Esophagus muscularis mucosa (tissue), 4 donors: ENCODE measurements around the gene DEFB128. TPM values are rescaled to one million over a fixed set of nuclear protein-coding genes. Genes with fewer than 3 reads are reported as not detected.

Experiments
- DNase-seq: peaks from one replicate; pipeline ENCODE4 v3.0.0-alpha.2; 2017; ENCODE audit errors: extremely low spot score
- H3K27ac ChIP-seq, 4 donors: fragments of 200-600 bp; sonication (generic); replicated peaks in 1 of 4; 1 replicate in 3 of 4; 2 replicates in 1 of 4; pipeline ENCODE4 v1.5.1; 2016 to 2019; ENCODE audit warnings: mild to moderate bottlenecking in 1 of 4
- H3K27me3 ChIP-seq, 4 donors: fragments of 200-600 bp; sonication (generic); one replicate each; pipeline versions ENCODE4 v1.5.1 to v1.6.0; 2016 to 2019
- H3K36me3 ChIP-seq, 4 donors: fragments of 200-600 bp; sonication (generic); one replicate each; pipeline ENCODE4 v1.5.1; 2016 to 2019
- H3K4me1 ChIP-seq, 4 donors: fragments of 200-600 bp; sonication (generic); one replicate each; pipeline ENCODE4 v1.5.1; 2016 to 2019
- H3K4me3 ChIP-seq, 4 donors: fragments of 200-600 bp; sonication (generic); 1 replicate in 2 of 4; 2 replicates in 2 of 4; pipeline ENCODE4 v1.5.1; 2016 to 2019; ENCODE audit warnings: mild to moderate bottlenecking in 4 of 4, moderate library complexity in 1 of 4
- H3K9me3 ChIP-seq, 4 donors: fragments of 200-600 bp; sonication (generic); 1 replicate in 3 of 4; 2 replicates in 1 of 4; pipeline ENCODE4 v1.5.1; 2016 to 2019
- CTCF ChIP-seq, 3 experiments: fragments of 200-600 bp in 2 of 3; fragments of 450-650 bp in 1 of 3; sonication (generic) in 2 of 3; IDR thresholded peaks; one replicate each; pipeline ENCODE4 v1.5.1; 2017 to 2019; ENCODE audit warnings: antibody characterized with exemption in 3 of 3, mild to moderate bottlenecking in 2 of 3, moderate library complexity in 1 of 3
- EP300 ChIP-seq: sonication (generic); formaldehyde crosslinking; IDR thresholded peaks from one replicate; pipeline ENCODE4 v1.6.1; 2017; ENCODE audit warnings: antibody characterized with exemption
- POLR2A ChIP-seq: fragments of 450-650 bp; IDR thresholded peaks from one replicate; pipeline ENCODE4 v1.6.1; 2017; ENCODE audit warnings: antibody characterized with exemption, moderate library complexity, mild to moderate bottlenecking, low read depth
- POLR2AphosphoS5 ChIP-seq, 2 donors: sonication (generic); formaldehyde crosslinking; IDR thresholded peaks; one replicate each; pipeline ENCODE4 v1.6.1; 2017; ENCODE audit warnings: antibody characterized with exemption in 2 of 2
- WGBS: methylation state at CpG from one replicate; pipeline ENCODE4 v1.1.5; 2018; 5-methylcytosine and 5-hydroxymethylcytosine counted together
- intact Hi-C: fragments of 100-400 bp; cut with DNase I; formaldehyde crosslinking; loops from one replicate; pipeline ENCODE4 v1.15.1; 2023
- total RNA-seq, 4 donors: library from RNA; depleted of rRNA; stranded (reverse); fragments of >200 nt; gene quantifications; one replicate each; pipeline versions ENCODE4 v1.1.0 to v1.2.1, GENCODE V29; 2016

Gene DEFB128
- total RNA-seq, 4 donors from 2014 or later: not detected

GRCh38 chr20:164618-165017, 24.9 kb downstream of the DEFB128 start:
- Histone ChIP-seq H3K4me1 (no peaks in the 10 kb centered on the region), H3K36me3 (no peaks in the 10 kb centered on the region), H3K27me3 (peaks cover 0 to 5% (median 0%) of the 10 kb centered on the region in 4 donors), H3K9me3 (no peaks in the 10 kb centered on the region), H3K27ac (no peak overlapping the region), H3K4me3 (no peak overlapping the region)
- WGBS: 54% methylated on average over 3 of the region's 3 CpGs
- TF ChIP-seq CTCF (IDR thresholded peaks at IDR 0.05): no peak
- DNase-seq: no peak
- intact Hi-C loops: no loop called here

GRCh38 chr20:157154-157553, 32.4 kb downstream of the DEFB128 start, which contains the start of gene DEFB127:
DEFB127 (plus strand) TSS chr20:157454; CDS start chr20:157545, 91 bp downstream.
- DNase-seq: no peak
- Histone ChIP-seq H3K4me3 (no peak within 1 kb of the TSS), H3K27ac (no peak within 1 kb of the TSS), H3K9me3 (no peaks in the 10 kb centered on the region), H3K36me3 (no peaks in the 10 kb centered on the region), H3K27me3 (peaks cover 0 to 9% (median 0%) of the 10 kb centered on the region in 4 donors), H3K4me1 (no peaks in the 10 kb centered on the region)
- intact Hi-C loops: no loop called here
- WGBS: 89% methylated on average over 5 of the region's 5 CpGs
- TF ChIP-seq EP300 (no peak), CTCF (IDR thresholded peaks at IDR 0.05) (no peak), POLR2AphosphoS5 (IDR thresholded peaks at IDR 0.05) (no peak), POLR2A (no peak)

- H3K4me1 ChIP-seq: no peaks in the 10 kb centered on the region
- intact Hi-C loops: no loop called here
- H3K27ac ChIP-seq: no peak overlapping the region
- H3K27me3 ChIP-seq: peaks cover 0 to 11% (median 0%) of the 10 kb centered on the region in 4 donors
- no peak for TF ChIP-seq POLR2A
- TF ChIP-seq POLR2AphosphoS5 (IDR thresholded peaks at IDR 0.05): no peak
- no peak for TF ChIP-seq CTCF (IDR thresholded peaks at IDR 0.05)
- TF ChIP-seq EP300: no peak
- DNase-seq: no peak
- H3K4me3 ChIP-seq: no peak overlapping the region
- 70% methylated on average over 1 of the region's 1 CpG for WGBS
- H3K9me3 ChIP-seq: no peaks in the 10 kb centered on the region
- H3K36me3 ChIP-seq: no peaks in the 10 kb centered on the region
Observed at GRCh38 chr20:152131-152530, 37.4 kb downstream of the DEFB128 start.

- intact Hi-C loops: no loop called here
- Histone ChIP-seq H3K27me3 (peaks cover 0 to 5% (median 0%) of the 10 kb centered on the region in 4 donors), H3K36me3 (no peaks in the 10 kb centered on the region), H3K4me3 (no peak overlapping the region), H3K9me3 (no peaks in the 10 kb centered on the region), H3K4me1 (no peaks in the 10 kb centered on the region), H3K27ac (no peak overlapping the region)
- 55% methylated on average over 2 of the region's 2 CpGs for WGBS
- no peak for TF ChIP-seq CTCF (IDR thresholded peaks at IDR 0.05)
- DNase-seq: no peak
Observed at GRCh38 chr20:145877-146276, 43.6 kb downstream of the DEFB128 start.

- Histone ChIP-seq H3K4me3 (no peak within 1 kb of the TSS), H3K27me3 (peaks cover 0 to 13% (median 0%) of the 10 kb centered on the region in 4 donors), H3K27ac (no peak within 1 kb of the TSS), H3K4me1 (no peaks in the 10 kb centered on the region), H3K36me3 (no peaks in the 10 kb centered on the region), H3K9me3 (no peaks in the 10 kb centered on the region)
- 55% methylated on average over 1 of the region's 1 CpG for WGBS
- TF ChIP-seq CTCF (IDR thresholded peaks at IDR 0.05): no peak
- TF ChIP-seq EP300: no peak
- no peak for TF ChIP-seq POLR2AphosphoS5 (IDR thresholded peaks at IDR 0.05)
- TF ChIP-seq POLR2A: no peak
- no peak for DNase-seq
- intact Hi-C loops: no loop called here
Observed at GRCh38 chr20:142290-142689, 47.2 kb downstream of the DEFB128 start, which contains the start of gene DEFB126. DEFB126 (plus strand) TSS chr20:142590; CDS start chr20:142629, 39 bp downstream.
